Measurements from ENCODE around the gene LGALS3.

The LGALS3 gene

DNA sequence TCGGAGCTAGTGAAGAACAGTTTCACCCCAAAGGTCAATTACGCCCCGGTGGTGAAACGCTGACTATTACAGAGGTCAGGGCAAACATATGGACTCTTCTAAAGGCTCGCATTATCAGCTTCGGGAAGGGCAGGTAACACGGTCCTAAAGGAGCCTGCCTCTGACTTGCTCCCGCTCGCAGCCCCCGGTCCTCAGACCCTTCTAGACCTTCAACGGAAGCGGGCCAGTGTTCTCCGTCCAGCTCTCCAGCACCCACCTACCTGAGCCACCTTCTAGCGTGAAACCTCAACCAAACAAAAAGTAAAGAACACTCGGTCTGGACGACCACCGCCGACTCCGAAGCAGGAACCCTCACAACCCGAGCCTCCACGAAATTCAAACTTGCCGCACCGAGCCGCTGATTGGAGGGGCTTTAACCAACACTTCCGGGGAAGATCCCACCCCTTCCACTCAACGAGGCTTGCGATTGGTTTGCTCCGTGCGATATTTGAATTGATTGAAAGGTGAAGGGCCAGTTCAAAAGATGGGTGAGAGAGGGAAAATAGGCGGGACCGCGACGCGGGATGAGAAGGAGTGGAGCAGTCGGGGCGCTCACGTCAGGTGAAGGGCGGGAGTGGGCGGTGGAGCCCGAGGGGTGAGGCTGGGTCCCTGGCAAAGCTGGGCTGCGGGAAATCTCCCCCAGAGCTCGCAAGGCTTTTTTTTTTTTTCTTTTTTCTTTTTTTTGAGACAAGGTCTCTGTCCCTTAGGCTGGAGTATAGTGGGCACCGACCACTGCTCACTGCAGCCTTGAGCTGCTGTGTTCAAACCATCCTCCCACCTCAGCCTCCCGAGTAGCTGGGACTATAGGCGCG lies 62.4 kb downstream of the LGALS3 start, which contains the start of gene DLGAP5:
Gene DLGAP5 (minus strand): TSS at position 383 of the 851 bp plus-strand sequence. CDS start 2,406 bp downstream, outside the sequence.
- DNase-seq: peak; percentile 95

- DNase-seq: no peak
Measured at GRCh38 chr14:55192054-55192621, 63.1 kb downstream of the LGALS3 start.

- no peak for DNase-seq
Measured at GRCh38 chr14:55194656-55195355, 65.8 kb downstream of the LGALS3 start.

Measured in kidney glomerular epithelial cell (primary cell).